DND-41 (cell line): ENCODE data around the gene MAP1LC3B2.
A peak's percentile ranks its signal among the peaks of the same experiment; 100 is the strongest.

Experiments used
- ATAC-seq: fragments of 200-7000 bp; cut with Tn5 transposase; 3 replicates; pipeline ENCODE4 v1.9.1; 2021; ENCODE audit warnings: low read depth; ENCODE audit not compliant: insufficient read depth
- DNase-seq: peaks from one replicate; pipeline ENCODE4 v3.0.0-alpha.2; 2020
- H2AFZ ChIP-seq: 2 replicates; pipeline ENCODE4 v1.6.0; 2012; ENCODE audit warnings: low read depth, low read length
- H3K27ac ChIP-seq: 2 replicates; pipeline ENCODE4 v1.5.1; 2012; ENCODE audit warnings: low read length, inconsistent platforms
- H3K27me3 ChIP-seq: fragments of 200-600 bp; sonication (generic); 2 replicates; pipeline ENCODE4 v1.6.0; 2012; ENCODE audit warnings: low read length, mild to moderate bottlenecking, inconsistent platforms; ENCODE audit not compliant: insufficient read depth, poor library complexity
- H3K36me3 ChIP-seq: 2 replicates; pipeline ENCODE4 v1.5.1; 2012; ENCODE audit warnings: low read length, inconsistent platforms; ENCODE audit not compliant: insufficient read depth
- H3K4me1 ChIP-seq: 2 replicates; pipeline ENCODE4 v1.5.1; 2012; ENCODE audit warnings: mild to moderate bottlenecking, low read length; ENCODE audit not compliant: insufficient read depth
- H3K4me2 ChIP-seq: 2 replicates; pipeline ENCODE4 v1.6.0; 2012; ENCODE audit warnings: mild to moderate bottlenecking, moderate library complexity, low read length, inconsistent platforms; ENCODE audit not compliant: insufficient read depth
- H3K4me3 ChIP-seq, 2 experiments: fragments of 200-600 bp in 1 of 2; shearing (Covaris generic) in 1 of 2; 2 replicates each; pipeline ENCODE4 v1.5.1; 2012 to 2016; ENCODE audit warnings: inconsistent platforms in 2 of 2, low read length in 2 of 2, mild to moderate bottlenecking in 2 of 2, low read depth in 1 of 2, moderate library complexity in 1 of 2
- H3K79me2 ChIP-seq: 2 replicates; pipeline ENCODE4 v1.6.0; 2012; ENCODE audit warnings: low read length, inconsistent platforms; ENCODE audit not compliant: insufficient read depth
- H3K9ac ChIP-seq: 2 replicates; pipeline ENCODE4 v1.6.0; 2012; ENCODE audit warnings: low read depth, mild to moderate bottlenecking, inconsistent platforms, low read length, moderate library complexity
- H3K9me3 ChIP-seq: 2 replicates; pipeline ENCODE4 v1.5.1; 2012; ENCODE audit warnings: low read length, moderate library complexity, mild to moderate bottlenecking, inconsistent platforms; ENCODE audit not compliant: insufficient read depth, severe bottlenecking
- H4K20me1 ChIP-seq: 2 replicates; pipeline ENCODE4 v1.6.0; 2012; ENCODE audit warnings: low read length; ENCODE audit not compliant: insufficient read depth
- CTCF ChIP-seq: IDR thresholded peaks from 2 replicates; pipeline ENCODE4 v1.5.1; 2012; ENCODE audit warnings: borderline replicate concordance, low read length, moderate library complexity, mild to moderate bottlenecking; ENCODE audit not compliant: poor library complexity, severe bottlenecking; ENCODE audit errors: extremely low read depth
- EZH2 ChIP-seq: IDR thresholded peaks from 3 replicates; pipeline ENCODE4 v1.6.1; 2012; ENCODE audit warnings: borderline replicate concordance, low read depth, mild to moderate bottlenecking, moderate library complexity, low read length, inconsistent platforms; ENCODE audit not compliant: severe bottlenecking

MAP1LC3B2 gene

GRCh38 chr12:116558280-116559161 is 660 bp upstream of the MAP1LC3B2 start:
- H3K4me2 ChIP-seq: peak overlapping the region; percentile 66
- peaks cover 6% of the 10 kb centered on the region; the same call in 1 of the 2 replicates for H3K79me2 ChIP-seq
- peak overlapping the region; percentile 70 for H3K9ac ChIP-seq
- H2AFZ ChIP-seq: peak overlapping the region; percentile 78
- peak overlapping the region in 1 of 2 experiments; percentile 53; a peak in 2 of 4 replicates for H3K4me3 ChIP-seq
- TF ChIP-seq EZH2 (no peak), CTCF (no peak)
- peak overlapping the region; percentile 99 for H3K27ac ChIP-seq
- H3K36me3 ChIP-seq: no peaks in the 10 kb centered on the region
- H3K27me3 ChIP-seq: no peaks in the 10 kb centered on the region
- ATAC-seq (no peak), DNase-seq (peak; percentile 28)
- H3K9me3 ChIP-seq: peaks cover under 1% of the 10 kb centered on the region
- peaks cover 49% of the 10 kb centered on the region for H3K4me1 ChIP-seq
- no peaks in the 10 kb centered on the region for H4K20me1 ChIP-seq

- H3K36me3 ChIP-seq: no peaks in the 10 kb centered on the region
- 0 out of 2 replicates have a peak overlapping the region, but pooled peaks have one; percentile 70 for H3K9ac ChIP-seq
- peaks cover 18% of the 10 kb centered on the region for H3K9me3 ChIP-seq
- no peak overlapping the region for H3K4me3 ChIP-seq
- no peak overlapping the region; the same call in 1 of the 2 replicates for H3K4me2 ChIP-seq
- DNase-seq (no peak), ATAC-seq (no peak)
- H3K27ac ChIP-seq: peak overlapping the region; percentile 99
- H4K20me1 ChIP-seq: no peaks in the 10 kb centered on the region
- peaks cover 49% of the 10 kb centered on the region for H3K4me1 ChIP-seq
- no peak overlapping the region; the same call in 1 of the 2 replicates for H2AFZ ChIP-seq
- peaks cover 6% of the 10 kb centered on the region; the same call in 1 of the 2 replicates for H3K79me2 ChIP-seq
- TF ChIP-seq CTCF (no peak), EZH2 (no peak)
- no peaks in the 10 kb centered on the region for H3K27me3 ChIP-seq
Observed at GRCh38 chr12:116561181-116561821, 2.1 kb downstream of the MAP1LC3B2 start.

- H3K27ac ChIP-seq: peak overlapping the region; percentile 99; the same call in 1 of the 2 replicates
- H3K79me2 ChIP-seq: peaks cover 6% of the 10 kb centered on the region; the same call in 1 of the 2 replicates
- ATAC-seq (no peak), DNase-seq (no peak)
- peaks cover 45% of the 10 kb centered on the region for H3K4me1 ChIP-seq
- no peak overlapping the region for H3K4me2 ChIP-seq
- no peak for TF ChIP-seq EZH2
- no peak for TF ChIP-seq CTCF
- H3K9ac ChIP-seq: no peak overlapping the region
- no peaks in the 10 kb centered on the region for H3K27me3 ChIP-seq
- H4K20me1 ChIP-seq: no peaks in the 10 kb centered on the region
- peaks cover 18% of the 10 kb centered on the region for H3K9me3 ChIP-seq
- no peaks in the 10 kb centered on the region for H3K36me3 ChIP-seq
- no peak overlapping the region for H3K4me3 ChIP-seq
- H2AFZ ChIP-seq: no peak overlapping the region
Observed at GRCh38 chr12:116562090-116562489, 2.9 kb downstream of the MAP1LC3B2 start.
